Colon (tissue), 2 donors: ENCODE data around the gene NME7.
A peak's percentile ranks its signal among the peaks of the same experiment; 100 is the strongest.
"Not testable (repeated sequence)": the region's sequence is repeated elsewhere in the genome, so short reads cannot be mapped to it uniquely, and the experiment has no call there.

ENCODE experiments used
- FAIRE-seq: peaks from 2 replicates; lab custom pipeline; 2012; peaks lifted over from hg19 to GRCh38; lab: Jason Lieb, UNC
- donor health status: control.
- donor health status: control.

Gene NME7

GRCh38 chr1:169217636-169218035 is 150.0 kb downstream of the NME7 start:
- no peak for FAIRE-seq

GRCh38 chr1:169214598-169214997 is 153.0 kb downstream of the NME7 start:
- FAIRE-seq = no peak

- FAIRE-seq = peak; percentile 80
Observed at GRCh38 chr1:169212088-169212487, 155.5 kb downstream of the NME7 start.

- no peak for FAIRE-seq
Observed at GRCh38 chr1:169207797-169208520, 159.6 kb downstream of the NME7 start.

DNA sequence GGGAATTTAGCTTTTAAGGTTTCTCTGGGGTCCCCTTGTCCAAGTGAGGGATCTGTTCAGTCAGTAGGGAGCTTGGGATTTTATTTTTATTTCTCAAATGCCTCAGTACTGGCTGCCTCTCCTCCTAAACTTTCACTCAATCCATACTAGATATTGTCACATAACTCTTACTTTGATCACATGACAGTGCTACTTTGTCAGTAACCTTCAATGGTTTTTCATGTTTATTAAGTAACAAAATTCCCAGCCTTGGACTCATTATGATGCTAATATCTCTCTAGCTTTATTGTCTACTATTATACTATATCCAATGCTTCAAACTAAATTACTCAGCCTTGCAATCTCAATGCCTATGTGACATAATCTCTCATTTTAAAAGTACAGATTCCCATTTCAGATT is 163.4 kb downstream of the NME7 start:
- no peak for FAIRE-seq

GRCh38 chr1:169202791-169203665 is 164.6 kb downstream of the NME7 start:
- no peak for FAIRE-seq

DNA sequence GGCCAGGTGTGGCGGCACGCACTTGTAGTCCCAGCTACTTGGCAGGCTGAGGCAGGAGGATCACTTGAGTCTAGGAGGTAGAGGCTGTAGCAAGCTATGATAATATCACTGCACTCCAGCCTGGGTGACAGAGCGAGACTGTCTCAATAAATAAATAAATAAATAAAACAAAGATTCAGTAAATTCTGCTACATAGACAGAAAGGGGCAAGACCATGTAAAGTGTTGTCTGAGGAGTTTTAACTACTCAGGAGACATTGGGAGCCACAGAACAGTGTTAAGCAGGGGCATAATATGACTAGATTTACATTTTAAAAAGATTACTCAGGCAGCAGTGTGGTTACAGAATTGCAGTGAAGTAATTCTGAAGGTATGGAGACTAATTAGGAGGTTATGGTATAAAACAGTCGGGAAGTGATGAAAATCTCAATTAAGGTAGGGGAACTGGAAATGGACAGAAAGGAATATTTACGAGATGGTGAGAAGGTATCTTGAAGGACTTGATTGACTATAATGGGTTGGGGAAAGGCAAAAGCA is 166.4 kb downstream of the NME7 start:
- FAIRE-seq = no peak

- no peak for FAIRE-seq
Observed at GRCh38 chr1:169200319-169200718, 167.3 kb downstream of the NME7 start.

DNA sequence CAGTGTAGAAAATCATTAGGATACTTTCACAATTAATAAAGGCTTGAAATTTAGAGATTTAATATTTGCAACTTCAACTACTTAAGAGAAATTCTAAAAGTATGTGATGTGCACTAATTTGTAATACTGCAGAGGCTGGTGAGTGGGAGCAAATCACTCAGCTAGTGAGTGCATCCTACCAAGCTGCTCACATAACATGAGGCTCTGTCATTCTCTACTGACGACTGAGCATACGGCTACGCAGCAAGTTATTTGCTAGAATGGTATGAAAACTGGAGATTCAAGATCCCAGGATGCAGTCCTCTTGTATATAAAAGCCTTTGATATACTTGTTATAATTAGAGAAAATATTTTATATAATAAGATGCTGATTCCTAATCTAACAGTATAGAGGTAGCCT is 171.0 kb downstream of the NME7 start:
- FAIRE-seq = no peak

GRCh38 chr1:169196161-169196560 is 171.4 kb downstream of the NME7 start:
- no peak for FAIRE-seq

DNA sequence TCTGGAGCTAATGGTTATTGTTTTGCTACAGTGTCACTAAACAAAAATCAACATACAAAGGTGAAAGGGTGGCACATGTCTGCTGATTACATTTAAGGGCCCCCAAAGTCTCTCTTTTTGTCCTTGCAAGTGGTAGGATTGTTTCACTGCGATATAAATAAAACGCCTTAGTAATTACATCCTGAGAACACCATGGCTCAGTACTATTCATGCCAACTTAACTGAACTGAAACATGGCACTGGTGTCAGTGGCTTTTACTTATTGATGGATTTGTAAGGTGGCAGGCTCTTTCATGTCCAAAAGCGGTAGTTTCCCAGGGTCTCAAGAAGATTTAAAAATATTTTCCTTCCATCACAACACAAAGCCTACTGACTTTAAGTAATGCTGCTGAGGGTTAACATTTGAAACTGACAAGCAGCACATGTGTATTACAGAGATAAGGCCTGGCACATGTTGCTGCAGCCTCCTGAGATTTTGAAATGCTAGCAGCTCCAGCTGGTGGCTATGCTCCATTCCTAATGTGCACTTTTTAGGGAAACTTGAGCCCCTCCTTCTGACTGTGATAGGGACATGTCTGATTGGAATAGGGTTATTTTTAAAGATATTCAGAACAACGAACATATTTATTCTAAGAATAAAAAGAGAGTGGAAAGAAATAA is 174.3 kb downstream of the NME7 start:
- FAIRE-seq = no peak

- FAIRE-seq = no peak
Observed at GRCh38 chr1:169186106-169186505, 181.5 kb downstream of the NME7 start.

DNA sequence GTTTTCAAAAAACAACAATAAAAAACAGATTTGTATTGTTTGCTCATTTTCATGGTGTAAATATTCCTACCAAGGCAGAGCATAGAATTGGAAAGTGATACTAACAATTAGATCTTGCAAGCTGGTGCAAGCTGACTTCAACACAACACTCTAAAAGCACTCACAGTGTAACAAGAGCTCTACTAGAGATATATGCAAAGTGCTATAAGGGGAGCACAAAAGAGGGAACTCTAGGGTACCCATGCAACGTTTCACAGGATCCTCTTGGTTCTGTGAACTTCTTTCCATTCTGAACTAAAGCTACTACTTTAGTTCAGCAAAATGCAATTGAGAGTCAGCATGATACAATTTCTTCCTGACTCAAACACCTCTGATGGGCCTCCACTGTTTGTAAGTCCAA is 182.8 kb downstream of the NME7 start:
- no peak for FAIRE-seq

- FAIRE-seq = no peak
Observed at GRCh38 chr1:169180174-169180573, 187.4 kb downstream of the NME7 start.

GRCh38 chr1:169179431-169179830 is 188.2 kb downstream of the NME7 start:
- FAIRE-seq = not testable (repeated sequence)

DNA sequence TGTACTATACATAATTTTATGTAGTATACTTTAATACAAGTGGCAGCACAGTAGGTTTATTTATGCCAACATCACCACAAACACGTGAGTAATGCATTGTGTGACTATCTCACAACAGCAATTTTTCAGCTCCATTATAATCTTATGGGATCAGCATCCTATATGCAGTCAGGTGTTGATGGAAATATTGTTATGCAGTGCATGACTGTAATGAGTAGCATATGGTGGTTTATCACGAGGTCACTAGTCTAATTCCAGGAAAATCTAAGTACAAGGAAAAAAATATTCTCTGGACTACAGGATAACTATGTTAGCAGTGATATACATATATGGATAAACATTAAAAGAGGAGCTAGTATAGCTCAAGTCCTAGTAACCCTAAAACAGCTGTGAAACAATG is 192.1 kb downstream of the NME7 start:
- FAIRE-seq = no peak

DNA sequence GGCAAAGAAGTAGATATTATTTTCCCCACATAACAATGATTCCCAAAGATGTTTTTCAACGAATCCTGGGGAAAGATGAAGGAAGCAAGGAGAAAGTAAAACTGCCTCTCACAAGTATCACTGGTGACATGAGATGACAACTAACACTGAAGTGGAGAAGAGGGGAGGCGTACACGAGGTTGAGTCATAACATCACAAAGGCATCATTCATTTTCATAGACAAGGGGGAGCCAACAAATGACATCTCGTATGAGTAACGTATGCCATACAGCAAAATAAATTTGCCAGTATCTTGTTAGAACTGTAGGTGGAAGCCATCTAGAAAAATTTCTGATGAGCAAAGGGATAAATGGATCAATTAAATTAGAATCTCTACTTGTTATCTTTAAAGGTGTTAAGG is 204.5 kb downstream of the NME7 start:
- no peak for FAIRE-seq

DNA sequence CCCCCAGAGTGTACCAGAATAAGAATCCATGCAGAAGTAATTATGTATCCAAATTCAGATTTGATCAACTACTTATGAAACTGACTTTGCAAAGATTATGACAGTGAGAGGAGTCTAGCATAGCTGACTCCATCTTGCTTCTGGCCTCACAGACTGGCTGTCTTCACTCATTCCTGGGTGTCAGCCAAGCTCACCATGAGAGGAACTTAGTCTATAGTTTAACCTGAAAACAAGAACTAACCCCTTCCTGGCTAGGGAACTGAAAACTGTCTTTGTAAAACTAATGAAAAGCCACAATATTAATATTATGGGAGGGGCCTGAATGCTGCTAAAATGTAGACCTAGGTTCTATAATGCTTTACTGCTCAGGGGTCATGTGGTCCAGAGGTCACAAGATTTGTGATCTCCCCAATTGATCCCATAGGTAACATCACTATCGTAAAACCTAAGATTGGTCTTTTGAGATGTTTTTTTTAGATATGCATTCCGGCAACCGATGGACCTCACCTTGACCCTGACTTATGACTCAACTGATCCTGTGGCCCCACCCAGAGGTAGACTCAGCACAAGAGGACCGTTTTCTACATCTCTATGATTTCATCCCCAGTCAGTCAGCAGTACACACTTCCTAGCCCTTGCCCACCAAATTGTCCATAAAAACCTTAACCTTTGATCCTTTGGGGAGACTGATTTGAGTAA is 206.0 kb downstream of the NME7 start:
- no peak for FAIRE-seq

DNA sequence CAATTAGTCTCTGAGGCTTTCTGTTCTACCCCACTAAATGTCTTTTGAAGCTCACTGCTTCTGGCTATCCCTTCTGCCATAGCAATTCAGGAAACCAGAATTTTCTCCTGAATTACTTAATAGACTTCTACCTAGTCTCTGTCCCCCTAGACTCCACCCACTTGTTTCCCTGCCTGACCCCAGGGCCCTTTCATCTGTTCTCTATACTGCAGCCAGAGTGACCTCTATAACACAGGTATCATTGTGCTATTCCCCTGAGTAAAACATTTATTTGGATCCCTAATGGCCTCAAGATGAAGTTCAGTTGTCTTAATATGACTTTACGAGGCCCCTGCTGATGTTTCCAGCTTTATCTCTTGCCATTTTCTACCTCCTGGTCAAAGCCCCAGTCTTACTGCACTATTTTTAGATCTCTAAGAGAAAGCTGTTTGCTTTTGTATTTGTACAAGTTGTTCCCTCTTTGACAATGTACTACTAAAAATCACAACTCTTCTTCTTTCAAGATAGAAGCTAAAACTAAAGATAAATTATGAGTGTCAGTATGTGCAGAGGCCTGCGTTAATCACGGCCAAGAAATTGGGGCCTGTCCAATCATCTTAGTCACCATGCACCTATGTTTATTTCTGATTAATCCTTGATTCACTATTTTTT is 206.6 kb downstream of the NME7 start:
- no peak for FAIRE-seq

GRCh38 chr1:169156580-169156979 is 211.0 kb downstream of the NME7 start:
- FAIRE-seq = peak; percentile 43

DNA sequence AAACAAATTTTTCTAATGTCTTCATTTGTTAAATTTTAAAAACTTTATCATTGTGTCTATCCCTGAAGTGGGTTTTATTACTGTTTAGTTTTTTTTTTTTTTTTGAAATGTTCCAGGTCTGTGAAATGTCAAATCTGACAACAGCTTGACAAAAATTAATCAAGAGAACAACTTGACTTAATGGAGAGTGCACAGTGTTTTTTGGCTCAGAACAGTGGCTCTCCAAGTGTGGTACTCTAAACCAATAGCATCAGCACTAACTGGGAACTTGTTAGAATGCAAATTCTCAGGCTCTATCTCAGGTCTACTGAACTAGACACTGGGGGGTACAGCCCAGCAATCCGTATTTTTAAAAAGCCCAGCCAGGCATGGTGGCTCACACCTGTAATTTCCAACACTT is 211.9 kb downstream of the NME7 start:
- no peak for FAIRE-seq
